NCI-H69 (cell line): ENCODE measurements around the gene CD34.
"Not testable (repeated sequence)": the region's sequence is repeated elsewhere in the genome, so short reads cannot be mapped to it uniquely, and the experiment has no call there.

ENCODE experiments used
- DNase-seq: peaks from one replicate; lab custom pipeline; 2025; lab: John Stamatoyannopoulos, UW

Gene CD34

DNA sequence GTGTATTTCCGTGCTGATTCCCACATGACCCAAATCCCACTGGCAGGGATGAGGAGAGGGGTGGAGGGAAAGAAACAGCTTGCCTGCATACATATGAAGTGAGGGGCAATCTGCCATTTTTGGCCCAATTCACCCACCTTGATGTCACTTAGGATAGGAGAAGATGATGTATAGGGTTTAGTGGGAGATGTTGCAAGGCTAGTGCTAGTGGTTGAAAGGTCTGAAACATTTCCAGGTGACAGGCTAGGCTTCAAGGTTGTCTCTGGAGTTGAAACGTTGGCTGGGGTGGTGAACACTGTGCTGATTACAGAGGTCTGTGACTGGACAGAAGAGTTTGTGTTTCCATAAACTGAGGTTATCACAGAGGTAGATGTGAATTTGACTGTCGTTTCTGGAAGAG is 12.1 kb downstream of the CD34 start:
- DNase-seq: no peak

DNA sequence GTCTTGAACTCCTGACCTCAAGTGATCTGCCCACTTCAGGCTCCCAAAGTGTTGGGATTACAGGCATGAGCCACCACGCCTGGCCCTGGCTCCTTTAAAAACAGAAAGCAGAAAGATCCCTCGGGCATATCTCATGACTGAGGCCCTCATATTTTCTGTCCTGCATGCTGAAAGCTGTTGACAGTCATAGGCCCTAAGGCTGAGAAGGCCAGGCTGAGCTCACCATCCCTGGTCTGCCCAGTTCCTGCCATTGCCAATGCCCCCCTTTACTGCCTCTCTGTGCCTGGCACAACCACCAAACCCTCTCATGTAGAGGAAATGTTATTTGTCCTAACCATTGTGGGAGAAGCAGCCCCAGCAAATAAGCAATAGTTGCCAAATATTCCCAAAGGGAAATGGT is 12.7 kb downstream of the CD34 start:
- DNase-seq: no peak

DNA sequence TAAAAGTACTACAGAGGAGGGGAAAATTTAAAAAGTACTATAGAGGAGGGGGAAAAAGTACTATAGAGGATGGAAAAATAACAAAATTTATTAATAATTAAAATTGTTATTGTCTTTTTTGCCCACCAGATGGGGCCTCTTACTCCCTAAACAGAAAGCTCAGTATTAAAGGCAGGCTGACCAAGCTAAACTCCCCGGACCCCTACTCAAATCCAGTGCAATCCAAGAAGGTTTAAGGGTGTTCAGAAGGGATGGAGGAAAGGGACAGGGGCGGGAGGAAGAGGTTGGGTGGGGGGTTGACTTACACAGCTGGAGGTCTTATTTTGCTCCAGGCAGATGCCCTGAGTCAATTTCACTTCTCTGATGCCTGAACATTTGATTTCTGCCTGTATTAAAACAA is 13.7 kb downstream of the CD34 start:
- DNase-seq: peak; percentile 10

DNA sequence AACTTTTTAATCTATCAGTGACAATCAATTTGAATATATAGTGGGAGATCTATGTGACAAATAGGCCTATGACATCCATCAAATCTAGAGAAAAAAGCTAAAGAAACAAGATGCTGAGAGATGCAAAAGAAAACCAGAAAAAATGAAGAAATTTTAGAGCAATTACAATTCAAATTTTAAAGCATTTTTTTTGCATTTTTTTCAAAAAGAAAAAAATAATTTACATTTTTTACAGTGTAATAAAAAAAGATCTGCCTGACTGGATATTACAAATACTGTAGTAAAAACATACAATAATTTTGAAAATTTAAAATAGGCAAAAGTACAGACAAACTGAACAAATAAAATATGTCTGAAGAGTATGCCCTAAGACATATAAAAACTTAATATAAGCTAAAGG is 14.4 kb downstream of the CD34 start:
- DNase-seq: no peak

DNA sequence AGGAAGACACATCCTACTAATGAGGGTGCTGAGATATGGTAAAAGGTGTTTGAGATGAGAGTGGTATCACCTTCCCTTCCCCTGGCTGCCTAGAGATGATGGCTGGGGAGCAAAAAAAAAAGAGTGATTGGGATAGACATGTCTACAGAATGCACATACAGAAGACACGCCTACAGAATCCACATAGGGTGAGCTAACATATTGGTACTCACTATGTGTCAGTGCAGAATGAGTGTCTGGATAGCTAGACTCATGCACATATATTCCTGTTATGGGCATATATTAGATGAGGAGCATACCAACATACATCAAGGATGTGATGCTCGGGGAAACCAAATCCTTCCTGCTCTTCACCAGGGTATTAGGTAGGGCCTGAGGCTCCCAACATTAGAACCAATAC is 16.2 kb downstream of the CD34 start:
- no peak for DNase-seq

DNA sequence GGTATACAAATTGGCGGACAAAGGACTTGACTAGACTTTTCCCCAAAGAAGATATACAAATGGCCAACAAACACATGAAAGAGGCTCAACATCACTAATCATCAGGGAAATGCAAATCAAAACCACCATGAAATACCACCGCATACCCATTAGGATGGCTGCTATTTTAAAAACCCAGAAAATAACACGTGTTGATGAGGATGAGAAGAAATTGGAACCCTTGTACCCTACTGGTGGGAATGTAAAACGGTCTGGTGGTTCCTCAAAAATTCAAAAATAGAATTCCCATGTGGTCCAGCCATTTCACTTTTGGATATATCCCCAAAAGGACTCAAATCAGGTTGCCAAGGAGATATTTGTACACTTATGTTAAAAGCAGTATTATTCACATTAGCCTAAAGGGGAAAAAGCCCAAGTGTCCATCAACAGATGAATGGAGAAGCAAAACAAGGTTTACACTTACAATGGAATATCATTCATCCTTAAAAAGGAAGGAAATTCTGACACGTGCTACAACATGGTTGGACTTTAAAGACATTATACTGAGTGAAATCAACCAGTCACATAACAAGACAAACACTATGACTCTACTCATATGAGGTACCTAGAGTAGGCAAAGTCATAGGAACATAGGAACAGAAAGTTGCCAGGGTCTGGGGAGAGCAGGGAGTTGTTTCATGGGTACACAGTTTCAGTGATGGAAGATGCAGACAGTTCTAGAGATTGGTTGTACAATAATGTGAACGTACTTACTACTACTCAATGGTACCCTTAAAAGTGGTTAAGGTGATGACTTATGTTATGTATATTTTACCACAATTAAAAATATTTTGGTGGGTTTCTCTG is 17.0 kb downstream of the CD34 start:
- no peak for DNase-seq

DNA sequence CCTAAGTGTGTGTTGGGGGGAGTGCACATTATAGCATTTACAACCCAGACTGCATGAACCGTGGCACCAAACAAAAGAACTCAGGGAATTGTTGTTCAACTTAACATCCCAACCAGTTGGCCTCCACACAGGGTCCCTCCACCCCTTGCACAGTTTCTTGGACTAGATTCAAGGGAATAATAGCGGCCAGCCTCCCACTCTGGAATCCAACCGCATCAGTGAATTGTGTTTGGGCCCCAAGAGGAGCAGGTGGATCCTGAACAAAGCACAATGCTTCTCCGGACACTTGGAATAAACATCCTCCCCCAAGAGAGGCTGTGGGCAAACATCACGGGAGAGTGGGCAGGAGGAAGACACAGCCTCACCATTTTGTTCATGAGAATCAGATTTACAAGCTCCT is 18.2 kb downstream of the CD34 start:
- no peak for DNase-seq

DNA sequence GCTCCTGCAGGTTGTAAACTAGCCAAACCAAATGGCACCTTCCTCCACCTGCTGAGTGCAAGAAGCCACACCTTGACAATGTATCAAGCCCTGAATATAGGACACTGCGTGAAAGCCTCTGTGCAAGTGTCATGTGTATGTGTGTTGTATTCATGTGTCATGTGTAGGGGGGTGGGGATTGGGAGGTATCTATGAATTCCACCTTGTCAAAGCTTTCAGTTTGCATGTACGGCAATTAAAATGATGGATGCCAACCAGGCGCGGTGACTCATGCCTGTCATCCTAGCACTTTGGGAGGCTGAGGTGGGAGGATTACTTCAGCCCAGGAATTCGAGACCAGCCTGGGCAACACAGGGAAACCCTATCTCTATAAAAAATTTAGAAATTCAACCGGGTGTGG is 19.8 kb downstream of the CD34 start:
- DNase-seq: no peak

DNA sequence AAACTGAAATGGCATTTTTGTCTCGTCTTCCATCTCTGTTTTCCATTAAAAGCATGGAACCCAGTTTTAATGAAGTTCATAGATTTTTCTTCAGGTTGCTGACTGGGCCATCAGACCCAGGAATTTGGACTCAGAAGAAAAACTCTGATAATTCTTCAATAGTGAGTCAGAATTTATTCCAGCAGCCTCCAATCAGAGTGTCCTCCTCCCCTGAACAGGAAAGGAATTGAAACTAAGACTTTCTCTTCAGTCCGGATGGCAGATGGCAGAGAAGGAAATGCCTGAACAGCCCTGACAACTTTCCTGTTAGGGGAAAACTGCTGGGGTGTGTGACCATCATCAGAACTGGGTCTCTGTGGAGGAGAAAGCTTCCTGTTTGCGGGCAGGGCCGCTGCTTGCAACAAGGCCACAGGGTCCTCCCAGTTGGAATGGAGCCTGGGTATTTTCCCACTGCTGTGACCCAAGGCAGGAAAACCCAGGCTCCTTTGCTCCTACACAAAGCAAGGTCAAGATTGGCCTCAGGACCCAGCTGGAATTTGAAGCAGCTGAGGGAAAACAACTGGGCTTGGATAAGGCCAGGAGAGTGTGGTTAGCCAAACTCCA is 20.7 kb downstream of the CD34 start:
- no peak for DNase-seq

DNA sequence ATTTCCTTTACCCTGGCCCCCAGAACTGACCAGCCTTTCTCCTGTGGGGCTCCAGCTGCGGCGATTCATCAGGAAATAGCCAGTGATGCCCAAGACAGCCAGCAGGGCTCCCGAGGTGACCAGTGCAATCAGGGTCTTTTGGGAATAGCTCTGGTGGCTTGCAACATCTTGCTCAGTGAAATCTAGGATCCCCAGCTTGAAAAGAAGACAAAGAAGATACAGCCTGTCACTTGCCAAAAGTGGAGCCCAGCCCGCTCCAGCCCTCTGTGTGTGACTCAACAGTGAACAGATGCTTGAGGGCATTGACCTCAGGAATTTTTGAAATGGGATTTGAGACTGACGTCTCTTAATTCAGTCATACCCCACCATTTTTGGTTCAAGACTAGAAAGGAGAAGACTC is 22.3 kb downstream of the CD34 start:
- DNase-seq: no peak

DNA sequence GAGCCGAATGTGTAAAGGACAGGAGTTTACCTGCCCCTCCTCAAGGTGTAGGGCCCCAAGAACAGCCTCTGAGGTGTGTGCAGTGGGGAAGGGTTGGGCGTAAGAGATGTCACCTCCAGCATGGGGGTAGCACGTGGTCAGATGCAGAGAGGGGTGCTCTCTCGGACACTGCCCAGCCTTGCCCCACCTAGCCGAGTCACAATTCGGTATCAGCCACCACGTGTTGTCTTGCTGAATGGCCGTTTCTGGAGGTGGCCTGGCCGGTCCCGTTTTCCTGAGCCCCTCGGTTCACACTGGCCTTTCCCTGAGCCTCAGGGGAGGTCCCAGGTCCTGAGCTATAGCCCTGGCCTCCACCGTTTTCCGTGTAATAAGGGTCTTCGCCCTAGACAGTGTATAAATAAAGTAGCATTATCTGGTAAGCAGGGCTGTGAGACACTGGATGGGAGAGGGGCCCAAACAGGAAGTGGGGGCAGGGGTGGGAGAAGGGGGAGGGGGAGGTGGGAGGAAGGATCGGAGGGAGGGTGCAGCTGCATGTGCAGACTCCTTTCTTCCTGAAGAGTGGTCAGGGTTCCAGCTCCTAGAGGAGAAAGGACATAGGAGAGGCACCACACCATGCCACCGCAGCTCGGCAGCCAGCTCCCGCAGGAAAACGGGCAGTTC is 23.3 kb downstream of the CD34 start:
- DNase-seq: no peak

DNA sequence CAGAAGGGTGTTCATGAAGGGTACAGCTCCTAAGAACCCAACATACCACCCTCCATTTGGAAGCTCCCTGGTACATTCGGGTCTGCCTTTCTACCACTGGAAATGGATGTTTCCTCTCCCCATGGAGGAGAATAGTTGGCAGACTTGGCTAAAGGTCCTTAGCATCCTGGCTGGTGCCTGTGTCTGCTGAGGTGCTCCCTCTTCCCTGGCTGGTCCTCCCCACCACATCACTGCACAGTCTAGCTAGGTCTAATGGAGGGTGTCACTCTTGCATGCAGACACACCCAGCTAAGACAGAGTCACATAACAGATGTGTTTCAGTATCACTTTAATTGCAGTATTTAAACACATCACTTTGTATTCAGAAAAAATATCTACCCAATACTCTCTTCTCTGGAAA is 24.7 kb downstream of the CD34 start:
- no peak for DNase-seq

DNA sequence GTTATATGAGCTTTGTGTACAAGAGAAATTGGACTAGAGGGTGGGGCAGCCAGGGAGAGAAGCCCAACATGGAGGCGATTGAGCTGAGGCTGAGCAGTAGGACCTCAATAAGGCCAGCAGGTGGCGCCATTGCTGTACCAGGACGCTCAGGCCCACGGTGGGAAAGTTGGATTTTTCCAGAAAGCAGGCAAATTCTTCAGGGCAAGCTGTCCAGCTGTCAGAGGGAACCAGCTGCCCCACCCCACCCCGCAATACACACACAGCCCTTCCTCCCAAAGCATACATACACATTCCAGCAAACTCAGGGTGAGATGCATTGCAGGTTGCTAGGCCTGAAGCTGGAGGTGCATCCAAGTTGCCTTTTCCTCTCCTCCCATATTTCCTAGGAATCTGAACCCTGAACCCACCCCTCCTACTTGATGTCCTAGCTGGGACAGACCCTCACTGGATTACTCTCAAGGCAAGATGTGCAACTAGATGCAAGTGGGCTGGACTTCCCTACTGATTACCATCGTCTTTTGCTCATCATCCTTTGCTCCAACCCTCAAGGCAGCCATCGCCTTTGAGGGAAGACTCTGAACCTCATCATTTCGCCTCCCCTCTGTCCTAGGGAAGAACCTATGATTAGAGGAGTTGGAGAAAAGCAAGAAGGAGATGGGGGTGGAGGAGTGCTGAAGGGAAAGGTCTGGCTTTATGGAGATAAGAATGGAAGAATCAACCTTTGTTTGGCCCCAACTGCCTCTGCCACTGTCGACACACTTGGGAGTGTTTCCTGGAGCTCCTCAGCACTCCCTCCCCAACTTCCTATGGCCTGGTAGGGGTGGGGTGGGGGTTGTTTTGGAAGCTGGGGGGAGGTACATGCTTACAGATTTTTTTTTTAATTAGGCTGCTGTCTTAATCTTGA is 25.5 kb downstream of the CD34 start:
- DNase-seq: peak; percentile 76

DNA sequence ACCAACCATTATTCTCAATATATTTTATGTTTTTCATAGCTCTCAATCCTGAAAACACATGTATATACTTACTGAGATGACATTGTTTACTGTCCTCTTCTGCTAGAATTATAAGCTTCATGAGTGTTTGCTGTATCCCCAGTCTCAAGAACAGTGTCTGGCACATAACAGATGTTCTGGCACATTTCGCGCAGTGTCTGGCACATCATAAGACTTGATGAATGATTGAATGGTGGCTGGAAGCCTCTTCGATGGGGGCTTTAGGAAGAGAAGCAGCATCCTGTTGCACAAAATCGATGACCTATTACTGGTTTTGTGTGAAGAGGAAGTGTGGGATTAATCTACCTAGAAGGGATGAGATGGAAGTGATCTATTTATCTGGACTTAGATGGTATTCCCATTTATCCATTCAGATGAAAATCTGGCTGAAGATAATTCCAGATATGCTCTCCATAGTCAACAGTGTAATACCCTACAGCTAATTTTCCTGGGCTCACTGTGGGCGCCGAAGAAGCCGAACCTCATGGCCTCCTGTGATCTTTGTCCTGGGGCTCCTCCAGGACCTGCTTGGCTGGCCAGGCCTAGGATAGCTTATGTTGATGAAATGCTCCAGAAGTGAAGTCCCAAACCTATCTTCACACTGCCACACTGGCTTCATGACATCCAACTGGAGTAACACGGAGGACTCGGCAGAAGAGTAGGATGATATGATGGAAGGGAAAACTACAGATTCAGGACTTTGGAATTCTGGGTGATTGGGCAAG is 26.5 kb downstream of the CD34 start:
- no peak for DNase-seq

DNA sequence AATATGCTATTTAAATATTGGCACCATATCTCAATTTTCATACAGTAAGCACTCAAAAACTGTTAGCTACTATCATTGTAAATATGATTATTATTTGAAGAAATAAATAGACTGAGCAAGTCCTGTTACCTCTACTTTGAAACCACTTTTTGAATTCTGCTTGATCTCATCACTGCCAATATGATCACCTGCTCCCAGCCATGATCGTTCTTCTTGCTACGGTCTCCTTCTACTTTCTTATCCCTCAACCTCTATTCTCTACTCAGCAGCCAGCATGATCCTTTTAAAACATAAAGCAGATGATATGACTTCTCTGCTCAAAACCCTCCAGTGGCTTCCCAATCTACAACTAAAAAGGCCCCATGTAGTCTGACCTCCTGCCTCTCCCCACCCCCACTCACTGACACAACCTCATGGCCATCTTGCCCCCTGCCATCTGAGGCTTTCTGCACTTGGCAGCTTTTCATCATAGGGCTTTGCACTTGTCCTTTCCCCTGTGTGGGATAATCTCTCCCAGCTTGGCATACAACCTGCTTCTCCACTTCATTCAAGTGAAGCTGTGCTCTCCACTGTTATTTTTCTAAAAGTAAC is 27.2 kb downstream of the CD34 start:
- no peak for DNase-seq

DNA sequence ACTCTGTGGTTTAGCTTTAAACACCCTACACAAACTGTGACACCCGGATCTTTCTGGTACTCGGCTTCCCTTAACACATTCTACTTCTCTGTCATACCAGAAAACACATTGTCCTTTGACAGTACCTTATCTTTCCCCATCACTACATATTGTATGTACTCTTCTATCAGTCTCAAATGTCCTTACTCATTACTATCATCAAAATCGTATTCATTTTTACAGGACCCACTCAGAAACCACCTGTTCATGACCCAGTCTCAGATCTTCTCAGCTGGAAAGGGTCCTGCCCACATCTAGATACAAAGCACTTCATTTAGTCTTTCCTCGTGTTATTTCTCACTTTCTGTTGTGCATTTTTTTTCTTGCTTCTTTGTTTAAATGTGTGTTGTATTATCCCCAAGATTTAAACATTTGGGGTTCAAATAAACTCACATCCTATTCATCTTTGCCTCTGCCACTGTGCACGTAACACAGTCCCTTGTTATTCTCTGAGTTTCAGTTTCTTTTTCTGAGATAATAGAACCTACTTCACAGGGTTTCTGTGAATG is 27.7 kb downstream of the CD34 start:
- DNase-seq: no peak

DNA sequence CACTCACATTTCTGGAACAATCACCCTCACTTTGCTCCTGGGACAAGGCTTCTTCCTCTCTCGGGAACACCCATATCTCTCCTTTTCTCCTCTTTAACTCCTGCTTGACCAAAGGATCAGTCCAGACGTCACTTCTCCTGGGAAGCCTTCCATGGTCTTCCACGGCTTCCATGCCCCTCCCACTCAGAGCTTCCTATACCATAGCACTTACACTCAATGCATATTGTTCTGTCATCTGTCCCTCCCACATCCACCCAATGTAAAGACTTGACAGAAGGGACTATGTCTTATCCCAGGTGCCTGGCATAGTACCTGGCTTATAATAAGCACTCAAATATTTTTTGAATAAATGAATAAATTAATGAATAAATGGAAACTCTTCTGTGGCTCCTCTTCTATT is 28.2 kb downstream of the CD34 start:
- DNase-seq: no peak

DNA sequence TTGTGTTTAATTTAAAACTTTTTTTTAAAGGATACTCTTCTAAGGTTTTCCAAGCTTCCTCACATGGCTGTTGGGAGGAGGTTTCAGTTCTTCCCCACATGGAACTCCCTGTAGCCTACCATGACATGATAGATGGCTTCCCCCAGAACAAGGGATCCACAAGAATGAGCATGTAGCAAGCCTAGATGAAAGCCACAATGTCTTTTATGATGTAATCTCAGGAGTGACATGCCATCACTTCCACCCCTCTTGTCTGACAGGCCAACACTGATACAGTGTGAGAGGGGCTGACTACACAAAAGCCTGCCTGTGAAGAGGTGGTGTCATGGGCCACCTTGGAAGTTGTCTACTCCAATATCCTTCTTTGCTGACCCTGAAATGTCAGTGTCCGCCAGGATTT is 32.0 kb downstream of the CD34 start:
- DNase-seq: no peak

DNA sequence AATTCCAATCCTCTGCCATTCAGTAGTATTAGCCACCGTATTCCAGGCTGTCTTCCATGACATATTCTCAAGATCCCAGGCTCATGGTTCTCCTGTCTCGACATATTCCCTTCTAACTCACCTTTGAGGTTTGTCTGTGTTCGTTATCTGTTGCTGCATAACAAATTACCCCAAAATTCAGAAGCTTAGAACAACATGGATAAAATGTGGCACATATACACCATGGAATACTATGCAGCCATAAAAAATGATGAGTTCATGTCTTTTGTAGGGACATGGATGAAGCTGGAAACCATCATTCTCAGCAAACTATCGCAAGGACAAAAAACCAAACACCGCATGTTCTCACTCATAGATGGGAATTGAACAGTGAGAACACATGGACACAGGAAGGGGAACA is 33.0 kb downstream of the CD34 start:
- not testable (repeated sequence) for DNase-seq

DNA sequence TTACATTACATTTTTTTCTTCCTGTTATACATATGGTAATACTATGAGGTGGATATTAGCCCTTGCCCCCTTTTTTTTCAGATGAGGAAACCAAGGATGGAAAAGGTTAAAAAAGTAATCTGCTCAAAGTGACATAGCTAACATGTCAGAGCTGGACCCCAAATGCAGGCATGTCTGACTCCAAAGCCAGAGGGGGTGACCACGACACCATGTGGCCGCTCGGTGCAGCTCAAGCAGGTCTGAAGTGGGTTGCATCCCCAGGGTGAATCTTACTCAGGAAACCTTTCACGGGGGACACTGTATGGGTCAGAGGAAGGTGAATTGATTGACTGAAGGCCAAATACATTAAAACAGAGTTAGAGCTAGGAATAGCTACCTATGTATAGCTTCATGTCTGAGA is 34.8 kb downstream of the CD34 start:
- no peak for DNase-seq

DNA sequence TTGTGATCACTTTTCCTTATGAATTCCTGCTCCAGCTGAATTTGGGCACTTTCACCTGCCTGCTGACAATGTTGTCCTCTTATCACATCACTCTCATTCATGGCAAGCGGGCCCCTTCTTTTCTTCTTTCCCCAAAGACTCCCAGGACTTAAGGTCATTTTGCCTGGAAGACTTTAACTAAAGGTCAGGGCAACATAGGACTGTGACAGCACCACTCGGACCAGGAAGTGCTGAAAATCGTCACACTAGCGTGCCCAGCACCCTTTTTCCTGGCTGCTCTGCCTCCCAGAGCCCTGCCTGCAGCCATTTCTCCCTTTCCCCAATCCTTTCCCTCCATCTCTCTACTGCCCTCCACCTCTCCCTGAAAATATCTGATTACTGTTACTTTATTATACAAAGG is 35.4 kb downstream of the CD34 start:
- DNase-seq: no peak
